SK-N-MC (cell line): ENCODE data around the gene ANKS1A.

Source experiments
- EZH2 ChIP-seq: fragments of 200-600 bp; sonication (generic); IDR thresholded peaks from one replicate; pipeline ENCODE4 v1.6.1; 2017; ENCODE audit warnings: antibody characterized with exemption
- POLR2AphosphoS5 ChIP-seq: IDR thresholded peaks from 2 replicates; pipeline ENCODE4 v1.6.1; 2012; ENCODE audit warnings: mild to moderate bottlenecking, low read depth, low read length, borderline replicate concordance

DNA sequence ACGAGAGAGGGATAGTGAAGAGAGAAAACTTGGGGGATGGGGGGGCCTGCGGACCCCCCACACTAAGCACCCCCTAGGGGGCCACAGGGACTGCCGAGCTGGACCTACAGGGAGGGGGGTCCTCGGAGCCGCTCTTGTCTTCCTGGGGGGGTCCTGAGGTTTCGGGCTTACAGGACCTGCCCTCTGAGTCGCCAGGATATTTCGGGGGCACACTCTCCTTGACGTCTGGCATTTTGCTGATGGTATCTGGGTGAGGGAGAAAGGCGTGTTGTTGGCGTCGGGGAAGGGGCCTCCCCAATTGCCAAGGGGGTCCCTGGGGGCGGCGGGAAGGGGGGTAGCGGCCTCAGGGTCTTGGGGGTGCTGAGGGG lies 251.6 kb downstream of the ANKS1A start:
- TF ChIP-seq POLR2AphosphoS5 (no peak), EZH2 (no peak)
